Pancreas (tissue), 10 donors: Measurements from ENCODE around the gene USP43. TPM values are rescaled to one million over a fixed set of nuclear protein-coding genes. Genes with fewer than 3 reads are reported as not detected.

ENCODE experiments used
- ATAC-seq, 4 donors: fragments of 200-7000 bp; cut with Tn5 transposase; one replicate each; pipeline versions ENCODE4 v1.8.0 to v1.9.1; 2020; ENCODE audit warnings: mild to moderate bottlenecking in 4 of 4, moderate library complexity in 4 of 4
- DNase-seq, 6 donors: peaks; one replicate each; pipeline ENCODE4 v3.0.0-alpha.2; 2020
- FAIRE-seq: peaks from 2 replicates; lab custom pipeline; 2012; peaks lifted over from hg19 to GRCh38; lab: Jason Lieb, UNC
- H3K27ac ChIP-seq, 4 donors: fragments of 200-600 bp; sonication (generic); 1 replicate in 3 of 4; 2 replicates in 1 of 4; pipeline versions ENCODE4 v1.5.0 to v1.8.0; 2020
- H3K27me3 ChIP-seq, 4 donors: fragments of 200-600 bp; one replicate each; pipeline ENCODE4 v1.8.0; 2021
- H3K36me3 ChIP-seq, 3 donors: fragments of 200-600 bp; sonication (generic) in 1 of 3; one replicate each; pipeline versions ENCODE4 v1.5.0 to v1.8.0; 2020 to 2021
- H3K4me1 ChIP-seq, 3 donors: fragments of 200-600 bp; one replicate each; pipeline ENCODE4 v1.8.0; 2021
- H3K4me3 ChIP-seq, 4 donors: fragments of 200-600 bp; sonication (generic) in 2 of 4; one replicate each; pipeline versions ENCODE4 v1.5.0 to v1.8.0; 2020 to 2021
- H3K9me3 ChIP-seq, 4 donors: fragments of 200-600 bp; one replicate each; pipeline ENCODE4 v1.8.0; 2021
- CTCF ChIP-seq, 4 donors: fragments of 200-600 bp; sonication (generic) in 3 of 4; IDR thresholded peaks; one replicate each; pipeline versions ENCODE4 v1.5.0 to v1.8.0; 2021; ENCODE audit warnings: antibody characterized with exemption in 4 of 4
- WGBS, 2 donors: extraction: QIAGEN DNeasy Blood & Tissue Kit; methylation state at CpG; one replicate each; pipeline ENCODE4 v1.1.7; 2013; 5-methylcytosine and 5-hydroxymethylcytosine counted together
- intact Hi-C, 3 donors: fragments of 100-400 bp; cut with DNase I; formaldehyde crosslinking; loops; one replicate each; pipeline versions ENCODE4 v1.11.1 to v1.14.2; 2022
- polyA plus RNA-seq, 2 donors: library from polyadenylated mRNA; stranded (reverse); fragments of 200-250 nt; gene quantifications; one replicate each; pipeline ENCODE4 v1.2.3, GENCODE V29; 2013
- total RNA-seq, 6 donors: library from RNA; stranded (reverse); fragmentation: NEBNext Ultra II Directional in 4 of 6; extraction: Animal tissue kit (Norgen Biotek cat#: 25700) in 4 of 6; gene quantifications; one replicate each; pipeline versions ENCODE4 v1.2.1 to v1.2.4, GENCODE V29; 2021 to 2023
- donor health status: healthy with polysubstance abuse.
- donor health status: DM: no; HTN: no; CAD: no; lungs with moderate emphysema.
- donor health status: DM: no; HTN: no; CAD: no.
- donor health status: control.
- donor health status: control.
- donor health status: Bipolar disorder and iron deficiency.
- donor health status: DM: yes; HTN: yes; CAD: no.
- donor health status: DM: no; HTN: no; CAD: no.
- donor health status: DM: no; HTN: no; CAD: no.
- donor health status: DM: yes; HTN: yes; CAD: no.

USP43 gene
- total and polyA plus RNA-seq, 8 donors = 2.6 to 5.7 (median 4.3) TPM

GRCh38 chr17:9760266-9760665, 114.9 kb downstream of the USP43 start:
- no peaks in the 10 kb centered on the region for H3K4me1 ChIP-seq
- H3K4me3 ChIP-seq = no peak overlapping the region
- ATAC-seq = no peak
- no peak for FAIRE-seq
- 78 to 84% methylated on average over 1 of the region's 1 CpG for WGBS, 2 donors
- H3K27ac ChIP-seq = no peak overlapping the region
- intact Hi-C loops = no loop called here
- no peak for TF ChIP-seq CTCF (IDR thresholded peaks at IDR 0.05)
- no peaks in the 10 kb centered on the region for H3K36me3 ChIP-seq
- DNase-seq = no peak
- H3K9me3 ChIP-seq = no peaks in the 10 kb centered on the region
- peaks cover 0 to 4% (median 0%) of the 10 kb centered on the region in 4 donors for H3K27me3 ChIP-seq

- FAIRE-seq (no peak), ATAC-seq (no peak), DNase-seq (no peak)
- Histone ChIP-seq H3K36me3 (no peaks in the 10 kb centered on the region), H3K9me3 (no peaks in the 10 kb centered on the region), H3K27me3 (peaks cover 0 to 4% (median 0%) of the 10 kb centered on the region in 4 donors), H3K4me3 (no peak overlapping the region), H3K4me1 (no peaks in the 10 kb centered on the region), H3K27ac (no peak overlapping the region)
- intact Hi-C loops = no loop called here
- WGBS, 2 donors = 26 to 29% methylated on average over 4 of the region's 4 CpGs
- TF ChIP-seq CTCF (IDR thresholded peaks at IDR 0.05) = no peak
Observed at GRCh38 chr17:9763643-9764042, 118.3 kb downstream of the USP43 start.

GRCh38 chr17:9765322-9765721, 120.0 kb downstream of the USP43 start:
- peaks cover 0 to 4% (median 0%) of the 10 kb centered on the region in 4 donors for H3K27me3 ChIP-seq
- no peaks in the 10 kb centered on the region for H3K9me3 ChIP-seq
- DNase-seq (no peak), ATAC-seq (no peak), FAIRE-seq (no peak)
- intact Hi-C loops = no loop called here
- H3K36me3 ChIP-seq = no peaks in the 10 kb centered on the region
- no peak for TF ChIP-seq CTCF (IDR thresholded peaks at IDR 0.05)
- WGBS, 2 donors = 86 to 88% methylated on average over 1 of the region's 1 CpG
- H3K27ac ChIP-seq = no peak overlapping the region
- no peak overlapping the region for H3K4me3 ChIP-seq
- no peaks in the 10 kb centered on the region for H3K4me1 ChIP-seq

GRCh38 chr17:9766970-9767369, 121.7 kb downstream of the USP43 start:
- ATAC-seq (no peak), DNase-seq (no peak), FAIRE-seq (no peak)
- H3K36me3 ChIP-seq = no peaks in the 10 kb centered on the region
- H3K9me3 ChIP-seq = no peaks in the 10 kb centered on the region
- TF ChIP-seq CTCF (IDR thresholded peaks at IDR 0.05) = no peak
- H3K27me3 ChIP-seq = no peaks in the 10 kb centered on the region
- H3K4me1 ChIP-seq = no peaks in the 10 kb centered on the region
- intact Hi-C loops = no loop called here
- no peak overlapping the region for H3K27ac ChIP-seq
- 57 to 74% methylated on average over 5 of the region's 5 CpGs for WGBS, 2 donors
- no peak overlapping the region for H3K4me3 ChIP-seq

- FAIRE-seq (no peak), ATAC-seq (no peak), DNase-seq (no peak)
- no peak for TF ChIP-seq CTCF (IDR thresholded peaks at IDR 0.05)
- intact Hi-C loops = no loop called here
- Histone ChIP-seq H3K4me3 (no peak overlapping the region), H3K27ac (no peak overlapping the region), H3K27me3 (no peaks in the 10 kb centered on the region), H3K9me3 (no peaks in the 10 kb centered on the region), H3K4me1 (no peaks in the 10 kb centered on the region), H3K36me3 (no peaks in the 10 kb centered on the region)
- 53 to 58% methylated on average over 7 of the region's 7 CpGs for WGBS, 2 donors
Observed at GRCh38 chr17:9767432-9767991, 122.2 kb downstream of the USP43 start.
